ENCODE results near the gene FECH.

The FECH gene

GRCh38 chr18:57630754-57631595 is 44.5 kb upstream of the FECH start:
- TF ChIP-seq EZH2 (IDR thresholded peaks at IDR 0.05; ENCODE audit: borderline replicate concordance, low read length): no peak
- TF ChIP-seq CTCF (IDR thresholded peaks at IDR 0.05; ENCODE audit: low read length): no peak
- no peaks in the 10 kb centered on the region for H3K9me3 ChIP-seq (ENCODE audit: low read length)
- peak overlapping the region; percentile 82 for H3K9ac ChIP-seq (ENCODE audit: low read length)
- H4K20me1 ChIP-seq (ENCODE audit: insufficient read depth, low read length): no peaks in the 10 kb centered on the region
- H3K4me3 ChIP-seq (ENCODE audit: low read depth, low read length, poor library complexity, severe bottlenecking): peak overlapping the region; percentile 71
- peaks cover 15% of the 10 kb centered on the region for H3K4me1 ChIP-seq (ENCODE audit: insufficient read depth, low read length, severe bottlenecking)
- H3K27ac ChIP-seq (ENCODE audit: low read depth, low read length, poor library complexity, severe bottlenecking): peak overlapping the region; percentile 89
- H3K9me2 ChIP-seq (ENCODE audit: low read depth, low read length): no peaks in the 10 kb centered on the region
- H3K4me2 ChIP-seq (ENCODE audit: low read length): peak overlapping the region; percentile 83
- no peaks in the 10 kb centered on the region for H3F3A ChIP-seq (ENCODE audit: insufficient read depth, low read length)
- H3K36me3 ChIP-seq (ENCODE audit: insufficient read depth, low read length): no peaks in the 10 kb centered on the region
- H3K79me2 ChIP-seq (ENCODE audit: insufficient read depth, low read length): no peaks in the 10 kb centered on the region
- H2AFZ ChIP-seq (ENCODE audit: low read length): no peak overlapping the region
- no peaks in the 10 kb centered on the region for H3K27me3 ChIP-seq (ENCODE audit: insufficient read depth, low read length)

- H3K4me1 ChIP-seq (ENCODE audit: insufficient read depth, low read length, severe bottlenecking): peaks cover 15% of the 10 kb centered on the region
- H3K36me3 ChIP-seq (ENCODE audit: insufficient read depth, low read length): no peaks in the 10 kb centered on the region
- no peaks in the 10 kb centered on the region for H4K20me1 ChIP-seq (ENCODE audit: insufficient read depth, low read length)
- peak overlapping the region; percentile 82 for H3K9ac ChIP-seq (ENCODE audit: low read length)
- no peaks in the 10 kb centered on the region for H3K9me3 ChIP-seq (ENCODE audit: low read length)
- TF ChIP-seq EZH2 (IDR thresholded peaks at IDR 0.05; ENCODE audit: borderline replicate concordance, low read length) (no peak), CTCF (IDR thresholded peaks at IDR 0.05; ENCODE audit: low read length) (peak; percentile 77)
- no peaks in the 10 kb centered on the region for H3K79me2 ChIP-seq (ENCODE audit: insufficient read depth, low read length)
- no peak overlapping the region; the same call in 1 of the 2 replicates for H2AFZ ChIP-seq (ENCODE audit: low read length)
- no peaks in the 10 kb centered on the region for H3K9me2 ChIP-seq (ENCODE audit: low read depth, low read length)
- peak overlapping the region; percentile 89 for H3K27ac ChIP-seq (ENCODE audit: low read depth, low read length, poor library complexity, severe bottlenecking)
- no peaks in the 10 kb centered on the region for H3F3A ChIP-seq (ENCODE audit: insufficient read depth, low read length)
- H3K4me2 ChIP-seq (ENCODE audit: low read length): peak overlapping the region; percentile 83
- peak overlapping the region; percentile 71 for H3K4me3 ChIP-seq (ENCODE audit: low read depth, low read length, poor library complexity, severe bottlenecking)
- no peaks in the 10 kb centered on the region for H3K27me3 ChIP-seq (ENCODE audit: insufficient read depth, low read length)
Measured at GRCh38 chr18:57630002-57630753, 43.7 kb upstream of the FECH start.

- no peaks in the 10 kb centered on the region for H3K27me3 ChIP-seq (ENCODE audit: insufficient read depth, low read length)
- peak overlapping the region; percentile 89 for H3K27ac ChIP-seq (ENCODE audit: low read depth, low read length, poor library complexity, severe bottlenecking)
- H3K9me2 ChIP-seq (ENCODE audit: low read depth, low read length): no peaks in the 10 kb centered on the region
- H3K36me3 ChIP-seq (ENCODE audit: insufficient read depth, low read length): no peaks in the 10 kb centered on the region
- H3K4me3 ChIP-seq (ENCODE audit: low read depth, low read length, poor library complexity, severe bottlenecking): peak overlapping the region; percentile 71
- H4K20me1 ChIP-seq (ENCODE audit: insufficient read depth, low read length): no peaks in the 10 kb centered on the region
- H2AFZ ChIP-seq (ENCODE audit: low read length): no peak overlapping the region; the same call in 1 of the 2 replicates
- H3F3A ChIP-seq (ENCODE audit: insufficient read depth, low read length): no peaks in the 10 kb centered on the region
- H3K4me2 ChIP-seq (ENCODE audit: low read length): peak overlapping the region; percentile 83
- no peak for TF ChIP-seq CTCF (IDR thresholded peaks at IDR 0.05; ENCODE audit: low read length)
- TF ChIP-seq EZH2 (IDR thresholded peaks at IDR 0.05; ENCODE audit: borderline replicate concordance, low read length): no peak
- H3K9me3 ChIP-seq (ENCODE audit: low read length): no peaks in the 10 kb centered on the region
- no peaks in the 10 kb centered on the region for H3K79me2 ChIP-seq (ENCODE audit: insufficient read depth, low read length)
- H3K4me1 ChIP-seq (ENCODE audit: insufficient read depth, low read length, severe bottlenecking): peaks cover 15% of the 10 kb centered on the region
- H3K9ac ChIP-seq (ENCODE audit: low read length): peak overlapping the region; percentile 82; the same call in 1 of the 2 replicates
Measured at GRCh38 chr18:57629422-57629821, 42.9 kb upstream of the FECH start.

Data from OCI-LY1 (cell line).